ENCODE data around the gene SPATA19. TPM values are rescaled to one million over a fixed set of nuclear protein-coding genes. Genes with fewer than 3 reads are reported as not detected.

The SPATA19 gene
- total RNA-seq, 1 donor from 2014 or later, result not detected

DNA sequence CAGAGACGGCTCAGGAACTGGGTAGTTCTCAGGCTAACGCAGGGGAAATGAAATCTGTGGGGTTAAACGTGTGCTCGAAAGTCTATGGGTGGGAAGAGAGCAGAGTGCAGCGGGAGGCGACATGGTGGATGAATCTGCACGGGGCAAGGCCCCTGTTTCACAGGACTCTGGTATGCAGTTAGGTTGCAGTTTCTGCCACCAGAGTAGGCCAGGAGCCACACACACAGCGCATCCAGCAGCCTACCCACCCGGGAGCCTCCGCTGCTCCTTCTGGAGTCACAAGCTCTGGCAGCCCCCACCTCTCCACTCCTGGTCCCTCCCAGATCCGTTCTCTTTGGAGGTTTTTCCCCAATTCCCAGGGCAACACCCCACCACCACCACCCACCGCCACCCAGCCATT, 27.0 kb downstream of the SPATA19 start:
- no peaks in the 10 kb centered on the region for H3K4me1 Mint-ChIP-seq
- intact Hi-C loops (cut with micrococcal nuclease), result no loop called here
- no peaks in the 10 kb centered on the region for H3K9me3 Mint-ChIP-seq
- no peak overlapping the region for H3K27ac Mint-ChIP-seq
- no peaks in the 10 kb centered on the region for H3K27me3 Mint-ChIP-seq
- DNase-seq, result no peak
- H3K36me3 Mint-ChIP-seq (ENCODE audit: low read depth), result no peaks in the 10 kb centered on the region
- no peak overlapping the region for H3K4me3 Mint-ChIP-seq

DNA sequence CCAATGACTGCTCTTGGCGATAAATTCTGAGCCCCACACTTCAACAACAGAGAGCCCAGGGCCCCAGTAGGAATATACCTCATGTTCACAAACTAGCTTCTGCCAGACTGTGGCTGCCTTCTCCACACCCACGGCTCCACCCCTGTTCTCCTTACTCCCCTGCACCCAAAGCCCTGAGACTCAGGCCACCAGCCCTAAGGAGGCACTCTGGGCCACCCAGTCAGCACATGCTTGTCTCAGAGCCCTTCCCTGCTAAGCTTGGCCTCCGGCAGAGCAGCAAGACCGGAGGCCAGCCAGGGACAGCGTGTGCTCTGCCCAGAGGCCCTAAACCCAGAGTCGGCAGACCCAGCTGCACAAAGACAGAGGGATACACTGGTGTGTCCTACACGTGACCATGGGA, 27.9 kb downstream of the SPATA19 start:
- no peaks in the 10 kb centered on the region for H3K27me3 Mint-ChIP-seq
- intact Hi-C loops (cut with micrococcal nuclease), result no loop called here
- H3K4me1 Mint-ChIP-seq, result no peaks in the 10 kb centered on the region
- no peak for DNase-seq
- no peaks in the 10 kb centered on the region for H3K36me3 Mint-ChIP-seq (ENCODE audit: low read depth)
- no peak overlapping the region for H3K27ac Mint-ChIP-seq
- H3K4me3 Mint-ChIP-seq, result no peak overlapping the region
- H3K9me3 Mint-ChIP-seq, result no peaks in the 10 kb centered on the region

DNA sequence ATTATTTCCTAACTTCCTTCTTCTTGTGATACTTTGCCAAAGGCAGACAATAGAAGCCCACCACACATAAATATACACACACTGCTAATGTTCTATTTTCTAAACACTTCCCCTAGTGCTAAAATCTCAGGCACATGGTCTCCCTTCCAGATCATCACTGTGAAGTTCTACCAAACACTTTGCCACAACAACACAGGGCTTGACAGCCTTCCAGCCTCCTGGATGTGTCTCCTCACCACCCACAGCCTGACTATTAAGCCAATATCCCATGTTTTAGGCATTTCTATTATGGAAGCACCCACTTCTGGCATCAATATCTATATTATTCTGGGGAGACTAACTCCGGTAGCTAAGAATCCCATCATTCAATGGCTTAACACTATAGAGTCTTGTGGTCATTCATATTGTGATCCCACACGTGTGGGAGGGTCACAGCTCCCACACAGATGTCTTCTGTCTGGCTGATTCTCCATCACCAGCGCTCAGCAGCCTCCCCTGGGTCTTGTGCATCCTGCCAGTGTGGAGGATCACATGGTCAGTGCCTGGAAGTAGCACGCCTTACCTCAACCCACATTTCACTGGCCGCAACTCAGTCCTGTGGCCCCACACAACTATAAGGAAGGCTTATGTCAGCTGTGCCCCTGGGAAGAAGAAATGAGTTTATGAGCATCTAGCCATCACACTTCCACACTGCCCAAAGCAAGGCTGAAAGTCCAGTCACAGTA, 29.0 kb downstream of the SPATA19 start:
- no peak overlapping the region for H3K27ac Mint-ChIP-seq
- DNase-seq, result no peak
- no peaks in the 10 kb centered on the region for H3K9me3 Mint-ChIP-seq
- H3K27me3 Mint-ChIP-seq, result no peaks in the 10 kb centered on the region
- H3K36me3 Mint-ChIP-seq (ENCODE audit: low read depth), result no peaks in the 10 kb centered on the region
- H3K4me3 Mint-ChIP-seq, result no peak overlapping the region
- intact Hi-C loops (cut with micrococcal nuclease), result no loop called here
- no peaks in the 10 kb centered on the region for H3K4me1 Mint-ChIP-seq

DNA sequence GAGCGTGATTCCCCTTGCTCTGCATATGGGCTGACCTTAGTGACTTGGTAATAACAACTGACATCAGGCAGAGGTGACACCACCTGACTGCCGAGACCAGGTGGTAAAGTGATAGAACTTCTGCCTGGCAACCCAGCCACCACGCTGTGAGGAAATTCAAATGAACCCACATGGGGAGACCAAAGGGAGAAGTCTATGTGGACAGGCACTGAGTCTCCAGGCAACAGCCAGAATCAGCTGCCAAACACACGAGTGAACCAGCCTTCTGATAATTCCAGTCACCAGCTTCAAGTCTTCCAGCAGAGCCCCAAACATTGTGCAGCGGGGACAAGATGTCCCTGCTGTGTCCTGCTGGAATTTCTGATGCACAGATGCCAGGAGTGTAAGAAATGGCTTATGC, 29.7 kb downstream of the SPATA19 start:
- Mint-ChIP-seq H3K4me3 (no peak overlapping the region), H3K36me3 (ENCODE audit: low read depth) (no peaks in the 10 kb centered on the region), H3K4me1 (no peaks in the 10 kb centered on the region), H3K27ac (no peak overlapping the region), H3K9me3 (no peaks in the 10 kb centered on the region), H3K27me3 (no peaks in the 10 kb centered on the region)
- intact Hi-C loops (cut with micrococcal nuclease), result no loop called here
- no peak for DNase-seq

DNA sequence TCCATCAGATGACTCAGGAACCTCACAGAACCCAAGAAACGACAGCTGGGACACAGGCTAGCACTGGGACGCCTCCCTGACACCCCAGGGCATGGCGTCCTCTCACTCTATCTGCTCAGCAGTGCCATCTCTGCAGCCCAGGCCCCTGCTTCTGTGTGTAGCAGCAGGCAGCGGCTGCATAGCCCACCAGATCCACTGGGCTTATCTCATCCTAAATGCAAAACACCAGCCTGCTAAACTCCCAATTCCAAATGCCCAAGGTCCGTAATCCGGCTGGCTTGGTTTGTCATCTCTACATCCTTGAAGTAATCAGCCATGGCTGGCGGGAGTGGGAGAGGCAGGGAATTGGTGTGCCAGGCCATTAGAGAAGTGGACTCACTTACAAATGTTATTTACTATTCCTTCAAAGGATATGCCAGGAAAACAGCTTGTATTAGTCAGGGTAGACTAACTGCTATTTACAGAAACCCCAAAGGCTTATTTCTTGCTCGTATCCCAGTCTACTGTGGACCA, 30.7 kb downstream of the SPATA19 start:
- Mint-ChIP-seq H3K9me3 (no peaks in the 10 kb centered on the region), H3K27ac (no peak overlapping the region), H3K4me3 (no peak overlapping the region), H3K4me1 (no peaks in the 10 kb centered on the region), H3K27me3 (no peaks in the 10 kb centered on the region), H3K36me3 (ENCODE audit: low read depth) (no peaks in the 10 kb centered on the region)
- no peak for DNase-seq
- intact Hi-C loops (cut with micrococcal nuclease), result no loop called here

DNA sequence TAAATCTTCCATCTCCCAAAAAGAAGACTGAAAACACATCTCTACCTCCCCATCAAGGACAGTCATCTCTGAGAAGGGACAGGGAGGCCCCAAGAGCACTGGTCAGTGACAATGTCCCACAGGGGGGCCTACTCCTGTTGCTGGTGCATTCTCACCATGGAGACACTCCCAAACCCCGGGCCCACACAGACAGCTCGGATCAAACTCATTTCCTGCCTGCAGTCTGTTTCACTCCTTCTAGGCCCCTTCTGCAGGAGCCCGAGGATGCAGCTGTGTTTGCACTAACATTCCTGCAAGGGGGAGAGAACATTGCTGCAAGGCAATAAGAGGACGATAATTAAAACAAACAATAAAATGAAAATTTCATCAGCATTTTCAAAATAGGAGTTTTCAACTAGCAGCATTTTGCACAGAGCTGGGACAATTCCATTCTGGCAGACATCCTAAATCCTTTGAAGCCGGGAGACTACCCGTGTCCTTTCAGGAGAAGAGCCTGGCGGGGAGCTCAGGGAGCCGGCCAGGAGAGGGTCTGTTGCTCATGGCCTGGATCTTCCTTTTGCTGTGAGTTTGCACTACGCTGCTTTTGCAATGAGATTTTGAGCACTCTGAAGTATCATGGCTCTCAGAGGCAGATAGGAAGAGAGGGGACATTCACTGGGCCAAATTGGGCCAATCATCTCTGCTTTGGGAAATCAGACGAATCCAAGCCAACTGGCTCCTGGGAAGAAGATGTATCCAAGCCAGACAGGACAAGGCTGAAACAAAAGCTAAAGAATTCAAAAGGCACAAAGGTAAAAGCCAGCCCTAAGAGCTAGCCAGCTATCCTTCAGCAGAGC, 33.2 kb downstream of the SPATA19 start:
- H3K27ac Mint-ChIP-seq, result no peak overlapping the region
- no peaks in the 10 kb centered on the region for H3K36me3 Mint-ChIP-seq (ENCODE audit: low read depth)
- H3K4me3 Mint-ChIP-seq, result no peak overlapping the region
- peaks cover 2% of the 10 kb centered on the region for H3K27me3 Mint-ChIP-seq
- intact Hi-C loops (cut with micrococcal nuclease), result no loop called here
- H3K9me3 Mint-ChIP-seq, result no peaks in the 10 kb centered on the region
- DNase-seq, result no peak
- no peaks in the 10 kb centered on the region for H3K4me1 Mint-ChIP-seq

DNA sequence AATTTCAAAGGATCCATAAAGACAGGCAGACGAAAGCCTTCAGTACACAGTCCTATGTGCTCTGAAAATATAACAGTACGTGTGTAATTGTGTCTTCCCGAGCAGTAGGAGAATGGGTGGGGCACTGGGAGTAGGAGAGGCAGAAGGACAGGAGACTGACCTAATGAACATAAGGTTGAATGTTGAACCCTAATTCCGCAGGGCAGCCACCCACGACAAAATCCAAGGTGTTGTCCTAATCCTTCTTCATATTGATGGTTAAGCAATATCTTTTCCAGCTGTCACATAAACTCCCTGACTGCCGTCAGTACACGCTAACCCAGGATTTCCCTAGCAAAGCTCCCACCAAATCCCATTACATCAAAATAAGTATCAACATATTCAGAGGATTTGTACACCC, 34.5 kb downstream of the SPATA19 start:
- Mint-ChIP-seq H3K4me3 (no peak overlapping the region), H3K27ac (no peak overlapping the region), H3K4me1 (no peaks in the 10 kb centered on the region), H3K36me3 (ENCODE audit: low read depth) (no peaks in the 10 kb centered on the region), H3K27me3 (peaks cover 3% of the 10 kb centered on the region), H3K9me3 (no peaks in the 10 kb centered on the region)
- no peak for DNase-seq
- intact Hi-C loops (cut with micrococcal nuclease), result no loop called here

DNA sequence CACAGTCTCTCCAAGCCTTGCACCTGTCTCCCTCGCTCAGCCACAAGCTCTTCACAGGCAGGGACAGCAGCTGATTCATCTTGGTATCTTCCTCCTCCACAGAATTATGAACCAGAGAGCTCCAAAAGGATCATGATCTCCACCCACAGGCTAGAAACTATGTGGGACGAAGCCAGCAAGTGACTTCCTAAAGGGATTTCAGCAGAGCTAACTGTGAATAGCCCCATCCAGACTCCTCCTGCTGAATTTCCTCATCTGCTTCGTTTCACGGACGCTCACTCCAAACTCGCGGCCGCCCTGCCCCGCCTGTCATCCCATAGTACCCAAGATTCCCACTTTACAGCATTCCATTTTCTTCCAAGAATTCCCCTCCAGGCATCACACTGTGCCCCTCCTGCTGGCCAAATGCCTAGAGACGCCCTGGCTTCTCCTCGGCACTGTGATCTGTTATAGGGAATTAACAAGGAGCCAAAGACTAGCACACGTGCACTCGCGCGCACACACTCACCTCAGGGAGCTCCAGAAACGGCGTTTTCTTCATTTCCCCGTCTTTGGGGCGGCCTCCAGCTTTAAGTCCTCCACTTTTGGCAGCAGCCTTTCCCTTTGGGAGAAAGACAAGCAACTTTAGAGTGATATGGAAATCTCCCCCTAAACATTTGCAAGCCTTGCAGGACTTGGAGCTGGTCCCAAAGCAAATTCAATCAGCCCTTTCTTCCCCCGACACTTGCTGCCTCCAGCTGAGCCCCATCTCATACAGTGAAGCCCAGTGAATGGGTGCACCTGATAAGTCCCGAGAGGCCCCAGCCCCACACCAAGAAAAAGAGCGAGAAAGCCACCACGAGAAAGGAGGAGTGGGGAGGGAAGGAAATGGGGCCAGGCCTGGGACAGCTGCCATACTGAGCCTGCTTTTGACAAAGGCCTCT, 35.5 kb downstream of the SPATA19 start:
- Mint-ChIP-seq H3K27me3 (peaks cover 3% of the 10 kb centered on the region), H3K4me3 (no peak overlapping the region), H3K9me3 (no peaks in the 10 kb centered on the region), H3K27ac (no peak overlapping the region), H3K4me1 (no peaks in the 10 kb centered on the region), H3K36me3 (ENCODE audit: low read depth) (no peaks in the 10 kb centered on the region)
- no peak for DNase-seq
- intact Hi-C loops (cut with micrococcal nuclease), result no loop called here

DNA sequence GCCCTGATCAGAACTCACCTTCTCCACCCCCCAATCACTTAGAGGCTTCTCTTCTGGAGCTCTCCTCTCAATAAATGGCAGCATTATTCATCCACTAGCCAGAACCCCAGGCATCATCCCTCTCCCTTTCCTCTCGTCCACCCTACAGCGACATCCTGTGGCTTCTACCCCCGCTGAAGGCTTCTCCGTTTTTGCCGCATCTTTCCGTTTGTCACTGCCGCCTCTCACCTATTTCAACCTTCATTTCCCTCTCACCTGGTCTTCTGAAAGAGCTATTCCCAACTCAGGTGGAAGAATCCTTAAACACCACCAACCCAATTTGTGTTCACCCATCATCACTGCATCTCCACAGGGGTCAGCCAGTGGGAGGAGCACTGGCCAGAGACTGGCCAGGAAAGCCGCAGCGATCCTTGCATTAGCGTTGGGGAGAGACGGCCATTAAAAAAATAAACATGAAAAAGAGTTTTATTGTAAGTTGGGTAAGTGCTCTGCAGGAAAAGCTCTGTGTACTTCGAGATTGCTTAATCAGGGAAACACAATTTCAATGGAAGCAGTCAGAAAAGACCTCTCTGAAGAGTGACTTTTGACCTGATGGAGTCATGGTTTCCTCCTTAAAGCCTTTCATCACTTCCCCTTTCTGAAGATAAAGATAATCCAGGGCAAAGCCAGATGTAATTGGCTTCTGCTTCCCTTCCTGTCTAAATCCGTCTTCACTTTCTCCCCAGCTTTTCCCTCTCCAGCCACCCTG, 36.7 kb downstream of the SPATA19 start:
- H3K4me1 Mint-ChIP-seq, result no peaks in the 10 kb centered on the region
- intact Hi-C loops (cut with micrococcal nuclease), result no loop called here
- no peak overlapping the region for H3K27ac Mint-ChIP-seq

DNA sequence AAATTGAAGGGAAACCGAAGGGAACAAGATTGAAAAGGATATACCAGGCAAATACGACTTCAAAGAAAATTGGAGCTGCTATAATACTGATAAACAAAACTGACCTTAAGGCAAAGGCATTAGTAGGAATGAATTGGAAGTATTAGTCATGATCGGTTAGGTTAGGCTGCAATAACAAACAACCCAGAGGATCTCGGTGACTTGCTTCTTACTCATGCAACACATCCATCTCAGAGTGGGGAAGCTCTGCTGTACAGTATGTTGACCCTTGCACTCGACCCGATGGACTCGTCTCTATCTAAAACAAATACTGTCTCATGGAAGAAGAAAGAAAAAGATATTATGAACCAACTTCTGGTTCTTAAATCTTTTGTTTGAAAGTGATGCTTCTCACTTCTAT, 42.3 kb downstream of the SPATA19 start:
- Mint-ChIP-seq H3K27me3 (peaks cover 1% of the 10 kb centered on the region), H3K4me1 (no peaks in the 10 kb centered on the region), H3K27ac (no peak overlapping the region), H3K36me3 (ENCODE audit: low read depth) (no peaks in the 10 kb centered on the region), H3K9me3 (no peaks in the 10 kb centered on the region), H3K4me3 (no peak overlapping the region)
- intact Hi-C loops (cut with micrococcal nuclease), result no loop called here
- no peak for DNase-seq

More for the DNA sequence above, 36.7 kb downstream of the SPATA19 start:
- Mint-ChIP-seq H3K9me3 (no peaks in the 10 kb centered on the region), H3K27me3 (peaks cover 3% of the 10 kb centered on the region), H3K36me3 (ENCODE audit: low read depth) (no peaks in the 10 kb centered on the region), H3K4me3 (no peak overlapping the region)
- no peak for DNase-seq

DNA sequence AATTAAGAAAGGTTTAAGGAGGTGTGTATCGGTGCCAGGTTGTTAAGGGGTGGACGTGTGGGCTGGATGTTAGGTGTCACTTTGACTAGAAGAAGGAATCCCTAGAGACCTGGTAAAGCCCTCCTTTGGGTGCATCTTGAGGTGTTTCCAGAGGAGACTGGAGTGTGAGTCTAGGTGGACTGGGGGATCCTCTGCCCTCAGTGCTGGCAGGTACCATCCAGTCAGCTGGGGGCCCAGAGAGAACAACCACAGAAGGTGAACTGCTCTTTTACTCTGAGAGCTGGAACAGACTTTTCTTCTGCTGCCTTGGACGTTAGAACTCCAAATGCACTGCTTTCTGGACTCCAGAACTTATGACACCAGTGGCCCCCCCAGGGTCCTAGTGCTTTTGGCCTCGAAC, 44.0 kb downstream of the SPATA19 start:
- Mint-ChIP-seq H3K27ac (no peak overlapping the region), H3K9me3 (no peaks in the 10 kb centered on the region), H3K4me3 (no peak overlapping the region), H3K36me3 (ENCODE audit: low read depth) (no peaks in the 10 kb centered on the region), H3K27me3 (peaks cover 1% of the 10 kb centered on the region), H3K4me1 (no peaks in the 10 kb centered on the region)
- intact Hi-C loops (cut with micrococcal nuclease), result no loop called here
- DNase-seq, result no peak

DNA sequence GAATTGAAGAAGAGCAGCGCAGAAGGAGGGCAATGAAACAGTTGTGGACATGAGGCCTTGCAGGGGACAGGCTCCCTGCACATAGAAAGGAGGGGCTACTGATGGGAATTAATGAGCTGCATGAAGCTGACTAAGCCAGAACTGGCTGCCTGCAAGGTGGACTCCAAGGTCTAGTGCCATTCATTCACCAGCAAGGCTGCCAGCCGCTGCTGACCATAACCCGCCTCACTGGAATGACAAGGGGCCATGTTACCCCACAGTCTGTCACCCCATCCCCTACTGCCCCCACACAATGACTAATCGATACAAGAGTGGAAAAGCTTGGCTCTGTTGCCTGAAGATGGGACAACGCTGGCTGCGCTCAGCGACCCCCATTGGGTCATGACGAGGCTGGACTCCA, 44.6 kb downstream of the SPATA19 start:
- Mint-ChIP-seq H3K9me3 (no peaks in the 10 kb centered on the region), H3K36me3 (ENCODE audit: low read depth) (no peaks in the 10 kb centered on the region), H3K4me3 (no peak overlapping the region), H3K4me1 (no peaks in the 10 kb centered on the region), H3K27me3 (no peaks in the 10 kb centered on the region), H3K27ac (no peak overlapping the region)
- intact Hi-C loops (cut with micrococcal nuclease), result no loop called here
- no peak for DNase-seq

DNA sequence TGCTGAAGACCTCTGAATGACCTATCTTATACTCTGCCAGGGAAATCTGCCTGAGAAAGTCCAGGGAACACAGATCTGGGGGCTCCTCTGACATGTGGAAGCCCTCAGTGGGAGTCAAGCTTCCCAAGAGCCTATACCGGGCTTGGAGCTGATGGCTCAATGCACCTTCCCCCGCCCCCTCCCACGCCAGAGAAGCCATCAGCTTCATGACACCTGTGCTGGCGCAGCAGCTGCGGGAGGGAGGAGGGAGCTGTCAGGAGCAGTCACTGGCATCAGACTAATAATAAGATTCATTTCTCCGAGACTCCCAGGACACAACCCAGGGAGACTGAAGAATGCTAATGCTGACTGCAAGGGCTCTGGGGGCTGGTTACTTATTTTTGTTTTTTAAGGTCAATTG, 47.8 kb downstream of the SPATA19 start:
- Mint-ChIP-seq H3K4me3 (no peak overlapping the region), H3K27me3 (no peaks in the 10 kb centered on the region), H3K4me1 (no peaks in the 10 kb centered on the region), H3K36me3 (ENCODE audit: low read depth) (no peaks in the 10 kb centered on the region), H3K27ac (no peak overlapping the region), H3K9me3 (peaks cover 9% of the 10 kb centered on the region)
- intact Hi-C loops (cut with micrococcal nuclease), result no loop called here
- DNase-seq, result no peak

All from activated CD4-positive, alpha-beta T cell treated with anti-CD3 and anti-CD28 coated beads, Interleukin-2, amount 10 ng/mL, durations not matched to agents 24 days and 14 days (primary cell).